ENCODE results near the gene MUC13. TPM values are rescaled to one million over a fixed set of nuclear protein-coding genes. Genes with fewer than 3 reads are reported as not detected.

The MUC13 gene
- not detected in 2 replicates for total RNA-seq

GRCh38 chr3:124934577-124934976, at the start of gene MUC13:
TSS of gene MUC13 (minus strand) at chr3:124934751. CDS start at chr3:124934712, 39 bp downstream.

GRCh38 chr3:124887177-124887931, 47.2 kb downstream of the MUC13 start, which contains the start of gene ITGB5:
TSS of gene ITGB5 (minus strand) at chr3:124887365. CDS start at chr3:124887000, 365 bp downstream.

Other genes with a start within 250 kb of the MUC13 start
- gene UMPS, start 204.3 kb downstream of the MUC13 start, total RNA-seq: 11.0 and 20.6 TPM in 2 replicates
- 238 and 287 TPM in 2 replicates for gene ITGB5, start 47.4 kb downstream of the MUC13 start, total RNA-seq
- gene HEG1, start 121.2 kb upstream of the MUC13 start, total RNA-seq: 25.5 and 203 TPM in 2 replicates